ENCODE data around the gene FANCG. TPM values are rescaled to one million over a fixed set of nuclear protein-coding genes. Genes with fewer than 3 reads are reported as not detected.

FANCG gene
- total RNA-seq, 1 experiment from 2014 or later = 74.8 TPM

- no peaks in the 10 kb centered on the region for H3K9me3 Mint-ChIP-seq (ENCODE audit: unreplicated experiment)
- H3K36me3 ChIP-seq (ENCODE audit: control insufficient read depth, insufficient read depth, low read length) = no peaks in the 10 kb centered on the region
- ChIA-PET CTCF (interaction anchor here (0.6 to 3.0 kb wide), 11 partner anchors 13 to 479 kb away, joined by 3 to 54 read pairs (median 4); partner anchors contain the start of genes SIGMAR1 and UNC13B), POLR2A (interaction anchor here (0.7 to 3.3 kb wide), 4 partner anchors 13 to 695 kb away, joined by 3 to 26 read pairs (median 8); partner anchors contain the start of genes PIGO, STOML2 and UNC13B)
- H3K4me3 ChIP-seq (ENCODE audit: low read depth, low read length) = peak overlapping the region; percentile 92
- H3K4me1 Mint-ChIP-seq (ENCODE audit: low read depth, unreplicated experiment) = peaks cover 21% of the 10 kb centered on the region
- BruUV-seq (replicated peaks) = no TSS peak
- H3K36me3 Mint-ChIP-seq (ENCODE audit: insufficient read depth, unreplicated experiment) = peaks cover 18% of the 10 kb centered on the region
- peaks cover 25% of the 10 kb centered on the region for H3K4me1 ChIP-seq
- H3K27me3 ChIP-seq (replicated peaks; ENCODE audit: control insufficient read depth, insufficient read depth, low read length) = no peaks in the 10 kb centered on the region
- DNase-seq = no peak
- TF ChIP-seq CTCF (IDR thresholded peaks at IDR 0.05; ENCODE audit: insufficient read depth in 1 of 2, low read depth in 1 of 2, low read length in 1 of 2, severe bottlenecking in 1 of 2, unreplicated experiment in 1 of 2) = no peak
- no peaks in the 10 kb centered on the region for H3K27me3 Mint-ChIP-seq (ENCODE audit: insufficient read depth, unreplicated experiment)
- intact Hi-C loops (cut with micrococcal nuclease; ENCODE audit: unreplicated experiment) = loop anchor here (1.0 to 10.0 kb wide), 6 partner anchors 45 to 618 kb away; partner anchors contain the start of genes CREB3 and TLN1
- H3K9me3 ChIP-seq = no peaks in the 10 kb centered on the region
- peak overlapping the region; percentile 91 for H3K4me3 Mint-ChIP-seq (ENCODE audit: unreplicated experiment)
- H3K27ac Mint-ChIP-seq (ENCODE audit: unreplicated experiment) = peak overlapping the region; percentile 68
Measured at GRCh38 chr9:35116539-35116897, 36.8 kb upstream of the FANCG start.

- Histone ChIP-seq H3K4me1 (peaks cover 25% of the 10 kb centered on the region), H3K36me3 (ENCODE audit: control insufficient read depth, insufficient read depth, low read length) (no peaks in the 10 kb centered on the region), H3K4me3 (ENCODE audit: low read depth, low read length) (peak within 1 kb of the TSS; percentile 92), H3K9me3 (no peaks in the 10 kb centered on the region), H3K27me3 (replicated peaks; ENCODE audit: control insufficient read depth, insufficient read depth, low read length) (no peaks in the 10 kb centered on the region)
- intact Hi-C loops (cut with micrococcal nuclease; ENCODE audit: unreplicated experiment) = loop anchor here (1.0 to 10.0 kb wide), 7 partner anchors 13 to 619 kb away; partner anchors contain the start of genes CREB3, STOML2 and TLN1
- peaks cover 23% of the 10 kb centered on the region for H3K36me3 Mint-ChIP-seq (ENCODE audit: insufficient read depth, unreplicated experiment)
- peak within 1 kb of the TSS; percentile 68 for H3K27ac Mint-ChIP-seq (ENCODE audit: unreplicated experiment)
- no peaks in the 10 kb centered on the region for H3K27me3 Mint-ChIP-seq (ENCODE audit: insufficient read depth, unreplicated experiment)
- no peak for TF ChIP-seq CTCF (IDR thresholded peaks at IDR 0.05; ENCODE audit: insufficient read depth in 1 of 2, low read depth in 1 of 2, low read length in 1 of 2, severe bottlenecking in 1 of 2, unreplicated experiment in 1 of 2)
- peak; percentile 98 to 99 for DNase-seq
- H3K9me3 Mint-ChIP-seq (ENCODE audit: unreplicated experiment) = no peaks in the 10 kb centered on the region
- peak within 1 kb of the TSS; percentile 91 for H3K4me3 Mint-ChIP-seq (ENCODE audit: unreplicated experiment)
- ChIA-PET POLR2A (interaction anchor here (0.5 to 3.3 kb wide), 8 partner anchors 13 to 143 kb away, joined by 3 to 26 read pairs (median 6); partner anchors contain the start of genes FANCG, PIGO, STOML2 and UNC13B), CTCF (interaction anchor here (0.6 to 3.0 kb wide), 14 partner anchors 10 to 478 kb away, joined by 3 to 54 read pairs (median 4); partner anchors contain the start of genes SIGMAR1, STOML2, UNC13B and VCP)
- peaks cover 22% of the 10 kb centered on the region for H3K4me1 Mint-ChIP-seq (ENCODE audit: low read depth, unreplicated experiment)
- no TSS peak for BruUV-seq (replicated peaks)
Measured at GRCh38 chr9:35115680-35116538, 36.2 kb upstream of the FANCG start, which contains the start of gene ATOSB. TSS of gene ATOSB (minus strand) at chr9:35115862. CDS start at chr9:35108274, 7,588 bp downstream.

All from Caco-2 (cell line).